Ovary (tissue), 3 donors: ENCODE results near the gene EPB41L3.

ENCODE experiments used
- CTCF ChIP-seq, 3 donors: fragments of 450-650 bp in 2 of 3; fragments of 200-600 bp in 1 of 3; IDR thresholded peaks; one replicate each; pipeline versions ENCODE4 v1.5.1 to v1.8.0; 2016 to 2022; ENCODE audit warnings: antibody characterized with exemption in 3 of 3, mild to moderate bottlenecking in 1 of 3
- EP300 ChIP-seq: sonication (generic); formaldehyde crosslinking; IDR thresholded peaks from one replicate; pipeline ENCODE4 v1.6.1; 2017; ENCODE audit warnings: antibody characterized with exemption
- POLR2A ChIP-seq: fragments of 450-650 bp; IDR thresholded peaks from one replicate; pipeline ENCODE4 v1.6.1; 2017; ENCODE audit warnings: antibody characterized with exemption, mild to moderate bottlenecking, moderate library complexity
- donor health status: DM: no; HTN: no; CAD: no.

DNA sequence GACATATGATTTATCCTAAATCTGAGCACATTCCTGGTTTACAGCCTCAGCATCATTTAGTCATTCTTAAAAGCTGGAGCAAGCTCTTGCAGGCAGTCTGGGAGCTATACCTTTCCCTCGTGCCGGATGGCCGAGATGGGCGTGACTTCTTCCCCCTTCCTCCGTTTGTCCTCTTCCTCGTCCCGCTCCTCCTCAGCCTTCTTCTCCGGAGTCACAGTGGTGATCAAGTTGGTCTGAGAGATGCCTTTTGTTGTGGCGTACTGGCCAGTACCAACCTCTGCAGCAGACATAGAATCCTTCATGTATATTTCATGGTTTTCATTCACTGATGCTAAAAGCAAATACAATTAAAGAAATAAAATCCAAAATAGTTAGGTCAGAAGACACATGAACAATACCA is 124.2 kb downstream of the EPB41L3 start:
- TF ChIP-seq CTCF (IDR thresholded peaks at IDR 0.05) (no peak), POLR2A (no peak), EP300 (no peak)
